T-helper 1 cell treated with Interleukin-12 subunit alpha and Interleukin-12 subunit beta and Interleukin-4 antibody, amounts not matched to agents 30 ng/mL and 1 ng/mL, for 36 hours (primary cell): ENCODE data around the gene RANGAP1. TPM values are rescaled to one million over a fixed set of nuclear protein-coding genes. Genes with fewer than 3 reads are reported as not detected.
"Not testable (repeated sequence)": the region's sequence is repeated elsewhere in the genome, so short reads cannot be mapped to it uniquely, and the experiment has no call there.

Experiments
- intact Hi-C: fragments of 100-400 bp; cut with micrococcal nuclease; formaldehyde crosslinking; loops from one replicate; pipeline ENCODE4 v1.15.1; 2024
- total RNA-seq: library from RNA; stranded (reverse); gene quantifications from 2 replicates; pipeline ENCODE4 v1.2.3, GENCODE V29; 2022

RANGAP1 gene
- total RNA-seq, 1 donor from 2014 or later: 100 TPM

DNA sequence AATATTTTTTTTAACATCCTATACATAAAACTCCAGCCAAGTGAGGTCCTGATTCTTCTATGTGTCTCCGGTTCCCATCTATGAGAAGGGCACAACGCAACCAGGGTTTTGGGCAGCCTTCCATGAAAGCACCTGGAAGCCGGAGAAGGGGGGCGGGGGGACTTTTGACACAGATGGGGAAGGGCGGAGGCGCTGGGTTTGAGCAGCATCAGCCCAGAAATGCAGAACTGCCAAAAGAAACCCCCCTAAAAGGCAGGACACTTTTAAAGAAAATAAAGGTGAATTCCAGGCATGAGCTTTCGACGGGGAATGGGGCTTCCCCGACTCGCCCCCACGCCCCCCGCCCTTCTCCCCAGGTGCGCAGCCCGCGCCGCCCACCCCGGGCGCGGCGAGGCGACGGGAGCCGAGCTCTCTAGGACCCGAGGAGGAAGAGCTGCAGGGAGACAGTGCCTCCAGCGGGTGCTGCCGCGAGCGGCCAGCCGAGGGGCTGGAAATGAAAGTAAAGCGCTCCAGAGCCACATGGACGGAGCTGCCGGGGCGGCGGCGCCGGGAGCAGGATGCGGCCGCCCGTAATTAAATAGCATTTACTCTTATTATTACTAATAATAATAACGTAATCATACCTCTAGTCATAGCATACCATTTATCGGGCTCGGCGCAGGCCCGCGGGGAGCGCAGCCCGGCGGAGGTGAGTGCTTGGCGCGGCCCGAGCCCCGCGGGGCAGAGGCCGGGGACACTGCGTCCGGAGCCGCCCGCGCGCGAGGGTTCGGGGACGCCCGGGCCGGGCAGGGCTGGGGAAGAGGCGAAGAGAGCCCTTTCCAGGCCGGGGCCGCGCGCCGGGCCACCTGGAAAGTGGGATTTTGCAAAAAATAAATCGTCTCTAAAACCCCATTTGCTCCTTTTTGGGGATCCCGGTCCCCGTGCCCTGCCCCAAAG lies 15.4 kb upstream of the RANGAP1 start, which contains the start of gene ZC3H7B:
ZC3H7B (plus strand) TSS at position 441 of the 936 bp plus-strand sequence. CDS start 19,136 bp downstream, outside the sequence.
- intact Hi-C loops: loop anchor here (1.0 to 5.0 kb wide), 7 partner anchors 15 to 243 kb away; partner anchors contain the start of genes ACO2, EP300, PHF5A and POLR3H

DNA sequence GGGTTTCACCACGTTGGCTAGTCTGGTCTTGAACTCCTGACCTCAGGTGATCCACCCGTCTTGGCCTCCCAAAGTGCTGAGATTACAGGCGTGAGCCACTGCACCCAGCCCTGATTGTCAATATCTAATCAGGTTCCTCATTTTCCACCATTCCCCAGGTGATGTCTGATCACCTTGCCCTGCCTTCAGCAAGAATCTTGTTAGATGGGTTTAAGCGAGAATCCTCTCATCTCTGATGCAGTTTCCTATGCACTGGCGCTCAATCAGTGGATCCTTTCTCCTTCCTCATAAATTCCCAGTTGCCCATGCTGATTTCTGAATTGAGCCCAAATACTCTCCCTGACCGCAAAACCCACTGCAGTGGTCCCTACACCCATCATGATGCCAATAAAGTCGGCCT lies 14.7 kb upstream of the RANGAP1 start:
- intact Hi-C loops: loop anchor here (1.0 to 5.0 kb wide), 7 partner anchors 14 to 244 kb away; partner anchors contain the start of genes ACO2, EP300, PHF5A and POLR3H

DNA sequence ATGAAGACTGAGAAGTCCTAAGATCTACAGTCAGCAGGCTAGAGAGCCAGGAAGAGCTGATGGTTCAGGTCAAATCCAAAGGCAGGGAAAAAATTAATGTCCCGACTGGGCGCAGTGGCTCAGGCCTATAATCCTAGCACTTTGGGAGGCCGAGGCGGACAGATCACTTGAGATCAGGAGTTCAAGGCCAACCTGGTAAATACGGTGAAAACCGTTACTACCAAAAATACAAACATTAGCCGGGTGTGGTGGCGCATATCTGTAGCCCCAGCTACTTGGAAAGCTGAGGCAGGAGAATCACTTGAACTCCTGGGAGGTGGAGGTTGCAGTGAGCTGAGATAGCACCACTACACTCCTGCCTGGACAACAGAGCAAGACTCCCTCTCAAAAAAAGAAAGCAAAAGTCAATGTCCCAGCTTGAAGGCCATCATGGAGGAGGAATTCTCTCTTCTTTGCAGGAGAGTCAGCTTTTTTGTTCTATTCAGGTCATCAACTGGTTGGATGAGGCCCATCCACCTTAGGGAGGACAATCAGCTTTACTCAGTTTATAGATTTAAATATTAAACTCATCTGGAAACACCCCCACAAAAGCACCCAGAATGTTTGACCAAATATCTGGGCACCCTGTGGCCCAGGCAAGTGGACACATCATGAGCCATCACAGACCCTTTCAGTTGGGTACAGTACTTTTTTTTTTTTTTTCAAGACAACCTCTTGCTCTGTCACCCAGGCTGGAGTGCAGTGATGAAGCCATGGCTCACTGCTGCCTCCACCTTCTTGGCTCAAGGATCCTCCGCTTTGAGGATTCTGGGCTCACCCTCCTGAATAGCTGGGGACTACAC lies 11.1 kb upstream of the RANGAP1 start:
- intact Hi-C loops: no loop called here

DNA sequence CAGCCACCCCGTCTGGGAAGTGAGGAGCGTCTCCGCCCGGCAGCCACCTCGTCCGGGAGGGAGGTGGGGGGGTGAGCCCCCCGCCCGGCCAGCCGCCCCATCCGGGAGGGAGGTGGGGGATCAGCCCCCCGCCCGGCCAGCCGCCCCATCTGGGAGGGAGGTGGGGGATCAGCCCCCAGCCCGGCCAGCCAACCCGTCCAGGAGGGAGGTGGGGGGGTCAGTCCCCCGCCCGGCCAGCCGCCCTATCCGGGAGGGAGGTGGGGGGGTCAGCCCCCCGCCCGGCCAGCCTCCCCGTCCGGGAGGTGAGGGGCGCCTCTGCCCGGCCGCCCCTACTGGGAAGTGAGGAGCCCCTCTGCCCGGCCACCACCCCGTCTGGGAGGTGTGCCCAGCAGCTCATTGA lies 8.8 kb upstream of the RANGAP1 start:
- intact Hi-C loops: not testable (repeated sequence)

DNA sequence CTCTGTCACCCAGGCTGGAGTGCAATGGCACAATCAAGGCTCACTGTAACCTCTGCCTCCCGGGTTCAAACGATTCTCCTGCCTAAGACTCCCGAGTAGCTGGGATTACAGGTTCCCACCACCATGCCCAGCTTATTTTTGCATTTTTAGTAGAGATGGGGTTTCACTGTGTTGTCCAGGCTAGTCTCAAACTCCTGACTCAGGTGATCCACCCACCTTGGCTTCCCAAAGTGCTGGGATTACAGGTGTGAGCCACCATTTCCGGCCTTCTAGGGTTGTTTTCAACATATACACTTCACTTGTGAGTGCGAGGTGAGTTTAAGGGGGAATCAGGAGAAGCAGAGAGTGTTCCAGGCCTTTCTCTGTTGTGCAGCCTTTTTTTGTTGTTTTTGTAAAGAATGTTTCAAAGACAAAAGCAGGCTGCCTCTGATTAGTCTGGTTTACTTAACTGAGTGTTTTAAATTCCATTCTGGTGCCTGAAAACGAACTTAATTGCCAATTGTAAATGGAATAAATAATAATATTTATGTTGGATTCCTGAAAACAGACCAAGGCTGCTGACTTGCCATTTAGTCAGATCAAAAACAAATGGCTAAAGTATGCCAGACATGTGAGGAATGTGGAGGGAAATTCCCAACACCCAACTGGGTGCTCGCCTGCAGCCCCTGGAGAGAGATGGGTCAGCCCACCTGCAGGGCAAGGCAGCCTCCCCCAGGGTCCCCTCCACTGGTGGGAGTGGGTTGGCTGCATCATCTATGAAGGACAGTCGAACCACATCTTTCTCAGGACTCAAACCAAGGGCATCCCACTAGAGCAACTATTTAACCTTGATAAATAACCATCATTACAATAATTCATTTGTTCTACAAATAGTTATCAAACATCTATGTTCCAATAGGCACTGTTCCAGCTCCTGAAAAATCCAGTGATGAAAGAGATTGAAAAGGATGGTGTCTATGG lies 4.6 kb upstream of the RANGAP1 start:
- intact Hi-C loops: no loop called here

DNA sequence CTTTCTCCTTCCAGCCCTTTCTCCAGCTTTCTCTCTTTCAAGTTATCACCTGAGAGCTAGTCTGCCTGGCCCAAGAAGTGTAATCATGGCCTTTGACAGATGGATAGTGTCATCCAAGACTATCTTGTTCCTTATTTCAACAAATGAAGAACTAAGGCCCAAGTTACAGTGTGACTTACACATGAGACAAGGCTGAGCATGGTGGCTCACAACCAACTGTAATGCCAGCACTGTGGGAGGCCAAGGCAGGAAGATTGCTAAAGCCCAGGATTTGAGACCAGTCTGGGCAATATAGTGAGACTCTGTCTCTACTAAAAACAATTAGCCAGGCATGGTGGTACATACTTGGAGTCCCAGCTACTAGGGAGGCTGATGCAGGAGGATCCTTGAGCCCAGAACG lies 3.7 kb upstream of the RANGAP1 start:
- intact Hi-C loops: loop anchor here (5.0 kb wide), 2 partner anchors 238 to 708 kb away; partner anchors contain the start of gene WBP2NL

DNA sequence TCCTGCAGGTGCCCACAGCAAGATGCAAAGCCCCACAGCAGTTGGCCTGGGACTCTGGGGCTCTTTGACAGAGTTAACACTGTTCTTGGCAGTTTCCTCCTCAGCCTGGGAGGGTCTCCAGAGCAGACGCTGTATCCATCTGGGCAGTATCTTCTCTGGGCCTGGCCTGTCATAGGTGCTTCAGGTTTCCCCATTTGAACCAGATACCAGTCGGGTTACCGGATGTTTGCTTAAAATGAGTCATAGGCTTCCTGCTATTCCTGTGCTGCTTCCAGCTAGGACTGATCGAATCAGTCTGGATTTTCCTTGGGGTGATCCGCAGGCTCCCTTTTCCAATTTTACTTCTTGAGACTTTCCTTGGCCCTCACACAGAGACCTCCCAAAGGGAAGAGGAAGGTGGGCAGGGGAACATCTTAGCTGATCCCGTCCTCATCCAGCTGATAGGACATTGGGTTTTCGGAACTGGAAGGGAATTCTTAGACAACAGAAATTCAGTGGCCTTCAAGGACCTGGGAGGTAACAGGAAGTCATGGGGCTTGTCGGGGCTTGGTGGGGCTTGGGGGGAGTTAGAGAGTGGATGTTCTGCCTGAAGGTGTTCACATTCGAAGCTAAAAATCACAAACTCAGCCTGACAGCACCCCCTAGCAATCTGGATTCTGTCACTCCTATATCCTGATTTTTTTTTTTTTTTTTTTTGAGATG lies 2.4 kb upstream of the RANGAP1 start:
- intact Hi-C loops: loop anchor here (5.0 kb wide), 2 partner anchors 239 to 709 kb away; partner anchors contain the start of gene WBP2NL

DNA sequence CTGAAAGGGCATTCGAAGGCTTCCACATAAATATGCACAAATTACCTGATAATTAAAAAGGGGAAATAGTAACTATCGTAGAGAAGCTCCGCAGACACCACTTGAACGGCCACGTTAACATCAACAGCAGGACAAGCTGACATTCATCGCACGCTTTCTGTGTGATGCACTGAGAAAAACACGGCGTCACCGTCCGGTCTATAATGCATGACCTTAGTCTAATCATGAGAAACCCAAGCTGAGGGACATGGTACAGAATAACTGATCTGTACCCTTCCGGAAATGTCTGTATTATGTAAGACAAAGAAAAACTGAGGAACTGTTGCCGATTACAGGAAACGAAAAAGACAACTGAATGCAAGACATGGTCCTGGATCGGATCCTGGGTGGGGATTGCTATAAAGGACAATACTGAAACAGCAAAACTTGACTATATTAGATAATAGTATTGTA lies 678 bp upstream of the RANGAP1 start:
- intact Hi-C loops: loop anchor here (1.0 to 5.0 kb wide), 19 partner anchors 15 to 711 kb away; partner anchors contain the start of genes ACO2, CENPM, DESI1 and L3MBTL2

DNA sequence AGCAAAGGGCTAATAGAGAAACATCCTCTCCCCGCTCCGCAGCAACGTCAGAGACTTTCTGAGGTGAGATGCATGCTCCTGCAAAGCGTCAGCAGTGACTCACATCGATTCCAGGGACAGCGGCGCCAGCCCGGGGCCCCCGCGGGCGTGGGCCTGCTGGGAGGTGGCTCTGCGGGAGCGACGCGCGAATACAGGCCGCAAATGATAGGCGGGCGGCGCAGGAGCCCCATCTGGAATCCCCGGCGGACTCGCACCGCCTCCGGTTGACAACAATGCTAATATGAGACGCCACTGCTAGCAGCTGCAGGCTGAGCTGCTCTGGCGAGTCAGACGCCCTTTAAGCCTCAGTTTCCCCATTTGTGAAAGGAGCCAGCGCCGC lies 557 bp downstream of the RANGAP1 start:
- intact Hi-C loops: loop anchor here (1.0 to 5.0 kb wide), 4 partner anchors 52 to 712 kb away; partner anchors contain the start of genes POLR3H and WBP2NL

DNA sequence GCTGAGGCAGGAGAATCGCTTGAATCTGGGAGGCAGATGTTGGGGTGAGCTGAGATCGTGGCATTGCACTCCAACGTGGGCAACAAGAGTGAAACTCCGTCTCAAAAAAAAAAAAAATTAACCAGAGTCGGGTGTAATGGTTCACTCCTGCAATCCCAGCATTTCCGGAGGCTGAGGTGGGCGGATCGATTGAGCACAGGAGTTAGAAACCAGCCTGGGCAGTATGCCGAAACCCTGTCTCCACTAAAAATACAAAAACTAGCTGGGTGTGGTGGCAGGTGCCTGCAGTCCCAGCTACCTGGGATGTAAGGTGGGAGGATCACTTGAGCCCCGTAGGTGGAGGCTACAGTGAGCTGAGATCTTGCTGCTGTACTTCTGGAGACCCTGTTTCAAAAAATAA lies 1.5 kb downstream of the RANGAP1 start:
- intact Hi-C loops: loop anchor here (2.0 kb wide), 1 partner anchor 260 kb away; the partner anchor contains the start of gene POLR3H

DNA sequence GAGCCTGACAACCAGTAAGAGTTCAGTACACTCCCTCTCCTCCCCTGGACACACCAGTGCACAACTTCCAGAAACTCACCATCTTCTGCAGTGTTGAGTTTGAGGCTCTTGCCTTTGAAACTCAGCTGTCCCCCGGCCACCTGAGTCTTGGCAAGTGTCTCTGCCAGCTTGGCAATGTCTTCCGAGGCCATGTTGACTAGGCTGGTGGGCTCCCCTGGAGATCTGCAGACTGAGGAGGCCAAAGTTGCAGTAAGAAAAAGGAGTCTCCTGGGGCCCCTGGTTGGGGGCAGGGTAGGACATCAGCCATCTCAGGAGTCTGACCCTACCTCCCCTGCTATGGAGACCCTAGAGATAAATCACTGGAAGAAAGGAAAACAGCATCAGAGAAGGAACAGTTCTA lies 5.1 kb downstream of the RANGAP1 start:
- intact Hi-C loops: no loop called here

DNA sequence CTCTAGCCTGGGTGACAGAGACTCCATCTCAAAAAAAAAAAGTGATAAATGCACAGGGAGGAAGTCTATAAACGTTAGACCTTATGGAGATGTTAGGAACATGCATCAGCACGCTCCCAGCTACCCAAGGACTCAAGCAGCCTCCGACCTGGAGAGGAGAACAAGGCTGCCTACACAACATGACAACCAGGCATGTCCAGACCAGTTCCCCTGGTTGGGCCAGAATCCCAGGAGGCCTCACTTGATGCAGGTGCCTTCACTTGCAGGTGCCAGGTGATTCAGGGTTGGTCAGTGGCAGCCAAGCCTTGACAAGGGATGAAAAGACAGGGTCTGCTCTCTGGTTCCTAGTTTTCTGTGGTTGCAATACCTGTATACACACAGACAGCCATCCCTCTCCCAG lies 5.9 kb downstream of the RANGAP1 start:
- intact Hi-C loops: no loop called here

DNA sequence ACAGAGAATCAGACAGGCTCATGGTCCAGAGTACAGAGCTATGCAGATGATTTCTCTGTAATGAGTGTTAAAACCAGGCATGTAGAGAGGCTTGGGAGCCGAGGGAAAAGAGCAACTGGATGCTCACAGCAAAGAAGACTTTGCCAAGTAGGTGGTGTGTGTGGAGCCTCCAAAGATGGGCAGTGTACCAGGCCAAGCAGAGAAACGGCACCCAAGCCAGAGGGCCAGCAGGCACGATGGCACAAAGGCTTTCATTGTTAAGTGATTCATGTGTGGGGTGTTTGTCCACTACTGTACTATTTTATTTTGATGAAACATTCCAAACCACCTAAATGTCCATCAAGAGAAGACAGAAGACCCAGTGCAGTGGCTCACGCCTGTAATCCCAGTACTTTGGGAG lies 11.1 kb downstream of the RANGAP1 start:
- intact Hi-C loops: no loop called here

DNA sequence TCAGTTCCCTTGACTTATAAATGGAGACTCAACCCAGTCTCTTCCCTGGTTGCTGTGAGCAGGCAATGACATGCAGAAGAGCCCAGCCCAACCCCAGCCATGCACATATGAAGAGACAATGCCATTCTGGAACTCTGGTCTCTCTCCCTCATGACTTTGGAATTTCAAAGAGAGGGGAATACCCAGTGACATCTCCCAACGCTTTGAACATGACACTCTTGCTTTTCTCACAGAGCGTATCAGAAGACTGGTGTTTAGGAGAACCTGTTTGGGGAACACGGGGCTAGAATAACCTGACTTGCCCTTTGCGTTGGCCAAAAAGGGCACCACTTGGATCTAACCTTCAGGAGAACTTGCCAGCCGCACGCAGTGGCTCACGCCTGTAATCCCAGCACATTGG lies 12.9 kb downstream of the RANGAP1 start:
- intact Hi-C loops: no loop called here

DNA sequence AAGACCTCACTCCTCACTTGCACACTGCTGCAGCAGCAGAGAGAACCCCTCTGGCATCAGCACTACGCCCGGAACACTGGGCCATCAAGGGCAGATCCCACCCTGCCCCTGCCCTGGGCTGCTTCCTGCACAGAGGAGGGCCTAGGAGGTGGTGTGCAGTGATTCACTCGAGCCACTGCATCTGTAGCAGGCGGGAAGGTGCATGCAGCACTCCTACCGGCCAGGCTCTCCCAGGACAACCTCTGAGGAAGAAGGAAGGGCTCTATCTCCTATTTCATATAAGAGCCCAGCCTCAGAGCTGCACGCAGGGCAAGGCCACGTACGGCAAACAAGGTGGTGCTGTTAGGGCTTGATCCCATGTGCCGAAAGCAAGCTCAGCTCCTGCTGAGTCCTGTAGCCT lies 14.2 kb downstream of the RANGAP1 start:
- intact Hi-C loops: no loop called here

DNA sequence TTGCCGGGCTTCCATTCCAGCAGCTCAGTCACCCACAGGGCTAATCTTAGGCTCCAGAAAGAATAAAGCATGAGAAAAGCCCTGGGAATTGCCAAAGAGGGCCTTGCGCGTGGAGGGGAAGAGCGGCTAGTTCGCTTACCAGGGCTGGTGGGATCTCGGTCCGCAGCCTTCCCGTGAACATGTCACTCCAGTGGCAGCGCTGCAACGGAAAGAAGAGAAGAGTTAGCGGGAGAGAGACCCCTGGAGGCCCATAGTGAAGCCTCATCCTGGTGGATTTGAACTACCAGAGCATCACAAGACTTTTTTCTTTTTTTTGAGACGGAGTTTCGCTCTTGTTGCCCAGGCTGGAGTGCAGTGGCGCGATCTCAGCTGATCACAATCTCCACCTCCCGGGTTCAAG lies 18.0 kb downstream of the RANGAP1 start:
- intact Hi-C loops: no loop called here

DNA sequence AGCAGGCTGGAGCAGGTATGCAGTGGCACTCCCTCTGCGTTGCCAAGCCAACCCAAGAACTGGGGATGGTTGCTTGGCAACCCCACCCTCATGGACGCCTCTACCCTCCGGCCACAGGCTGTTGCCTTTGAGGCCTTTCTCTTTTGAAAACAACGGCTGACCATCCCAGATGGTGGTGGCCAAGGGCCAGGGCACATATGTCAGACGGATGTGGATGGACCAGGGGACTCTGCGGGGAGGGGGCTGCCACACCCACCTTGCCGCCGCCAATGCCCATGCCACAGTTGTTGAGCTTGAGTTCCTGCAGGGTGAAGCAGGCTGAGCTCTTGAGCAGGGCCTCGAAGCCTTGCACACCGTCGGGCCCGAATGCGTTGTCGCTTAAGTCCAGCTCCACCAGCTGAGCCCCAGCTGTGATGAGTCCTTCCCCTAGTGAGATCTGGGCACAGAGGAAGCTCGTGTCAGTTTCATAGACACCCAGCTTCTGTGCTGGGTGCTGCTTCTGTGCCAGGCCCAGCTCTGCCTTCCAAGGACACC lies 21.5 kb downstream of the RANGAP1 start:
- intact Hi-C loops: no loop called here

DNA sequence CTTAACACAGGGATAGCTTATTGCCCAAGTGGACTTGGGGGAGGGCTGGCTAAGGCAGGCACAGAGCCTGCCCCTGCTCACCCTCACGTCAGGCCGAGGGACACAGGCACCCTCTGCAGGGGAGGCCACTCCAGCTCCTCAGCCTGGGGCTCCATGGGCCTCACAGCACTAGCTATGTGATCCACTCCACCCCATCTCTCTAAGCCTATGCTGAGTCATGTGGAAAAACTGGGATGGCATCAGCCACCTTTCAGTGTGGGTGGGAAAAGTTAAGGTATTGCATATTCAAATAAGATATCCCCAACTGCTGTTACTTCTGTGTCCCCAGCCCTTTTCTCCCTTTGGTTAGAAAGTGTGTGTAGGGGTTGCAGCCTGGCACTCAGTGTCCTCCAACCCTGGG lies 22.3 kb downstream of the RANGAP1 start:
- intact Hi-C loops: no loop called here

DNA sequence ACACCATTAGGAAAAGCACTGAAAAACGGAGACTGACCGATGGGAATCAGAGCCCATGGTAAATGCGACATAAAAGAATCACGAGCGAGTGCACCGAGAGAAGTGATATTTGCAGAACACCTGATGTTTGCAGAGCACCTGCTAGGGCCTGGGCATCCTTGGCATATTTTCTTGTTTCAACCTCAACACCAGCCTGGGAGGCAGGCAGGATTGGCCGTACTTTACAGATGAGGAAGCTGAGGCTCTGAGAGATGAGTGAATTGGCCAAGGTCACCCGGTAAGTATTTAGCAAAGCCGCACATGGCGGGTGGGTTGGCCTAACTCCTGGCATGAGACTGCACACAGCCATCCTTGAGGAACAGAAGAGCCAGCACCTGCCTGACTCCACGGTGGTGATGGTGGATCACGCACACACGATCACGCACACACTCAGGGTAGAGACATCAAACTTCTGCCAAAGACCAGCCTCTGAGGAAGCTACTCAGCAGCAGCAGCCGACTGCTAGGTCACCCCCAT lies 23.7 kb downstream of the RANGAP1 start:
- intact Hi-C loops: no loop called here
